H1 (cell line): ENCODE data around the gene CNOT2. TPM values are rescaled to one million over a fixed set of nuclear protein-coding genes. Genes with fewer than 3 reads are reported as not detected.

ENCODE experiments used
- CTCF ChIA-PET: fragments of 300-600 bp; sonication (Branson Sonifier 250); formaldehyde crosslinking; loops from one replicate; lab custom pipeline; 2021; ENCODE audit not compliant: partially characterized antibody; lab: Charles Lee
- POLR2A ChIA-PET: fragments of 300-600 bp; sonication (Branson Sonifier 250); formaldehyde crosslinking; loops from one replicate; lab custom pipeline; 2021; ENCODE audit warnings: inconsistent platforms; ENCODE audit not compliant: partially characterized antibody; lab: Charles Lee
- DNase-seq, 2 experiments: peaks; one replicate each; pipeline versions ENCODE4 v3.0.0 to v3.0.0-alpha.2; 2010 to 2022; ENCODE audit warnings: low spot score in 2 of 2, low read depth in 1 of 2, mixed read lengths in 1 of 2
- FAIRE-seq: peaks from 2 replicates; lab custom pipeline; 2011; peaks lifted over from hg19 to GRCh38; lab: Jason Lieb, UNC
- H2AFZ ChIP-seq: 2 replicates; pipeline ENCODE4 v1.8.1; 2012; ENCODE audit warnings: low read length, inconsistent platforms
- H2AK5ac ChIP-seq: 2 replicates; pipeline ENCODE4 v1.6.1; 2013; ENCODE audit warnings: low read depth, low read length
- H2BK120ac ChIP-seq: replicated peaks from 2 replicates; pipeline ENCODE3; 2013; ENCODE audit warnings: low read depth, low read length, inconsistent platforms
- H2BK12ac ChIP-seq: 2 replicates; pipeline ENCODE4 v1.6.1; 2013; ENCODE audit warnings: low read depth, low read length
- H2BK15ac ChIP-seq: 2 replicates; pipeline ENCODE4 v1.6.1; 2013; ENCODE audit warnings: low read length
- H2BK20ac ChIP-seq: 2 replicates; pipeline ENCODE4 v1.6.1; 2013; ENCODE audit warnings: low read length
- H2BK5ac ChIP-seq: 2 replicates; pipeline ENCODE4 v1.6.1; 2013; ENCODE audit warnings: low read depth, low read length
- H3K14ac ChIP-seq: 2 replicates; pipeline ENCODE4 v1.6.1; 2013; ENCODE audit warnings: inconsistent platforms; ENCODE audit not compliant: insufficient read length
- H3K18ac ChIP-seq: 2 replicates; pipeline ENCODE4 v1.6.1; 2013; ENCODE audit warnings: low read length; ENCODE audit errors: extremely low read depth
- H3K23ac ChIP-seq: 2 replicates; pipeline ENCODE4 v1.6.1; 2013; ENCODE audit warnings: inconsistent platforms; ENCODE audit not compliant: insufficient read length
- H3K23me2 ChIP-seq: 2 replicates; pipeline ENCODE4 v1.6.1; 2013; ENCODE audit warnings: low read depth, low read length
- H3K27ac ChIP-seq: 2 replicates; pipeline ENCODE4 v1.6.1; 2011; ENCODE audit warnings: low read depth, low read length, inconsistent platforms
- H3K27me3 ChIP-seq, 4 experiments: replicated peaks in 1 of 4; 1 replicate in 1 of 4; 2 replicates in 3 of 4; pipeline versions ENCODE4 v1.6.1 to v1.8.1; 2011 to 2013; ENCODE audit warnings: low read length in 3 of 4, mild to moderate bottlenecking in 3 of 4, inconsistent platforms in 2 of 4, mixed read lengths in 2 of 4, moderate library complexity in 1 of 4; ENCODE audit not compliant: control insufficient read depth in 3 of 4, insufficient read depth in 3 of 4; ENCODE audit errors: extremely low read depth in 1 of 4
- H3K36me3 ChIP-seq, 4 experiments: 2 replicates each; pipeline versions ENCODE4 v1.6.1 to v1.8.1; 2011 to 2013; ENCODE audit warnings: mild to moderate bottlenecking in 4 of 4, low read length in 3 of 4, moderate library complexity in 2 of 4, control low read depth in 1 of 4, inconsistent platforms in 1 of 4; ENCODE audit not compliant: insufficient read depth in 4 of 4, control insufficient read depth in 2 of 4
- H3K4ac ChIP-seq: replicated peaks from 2 replicates; pipeline ENCODE3; 2013; ENCODE audit warnings: low read length, low read depth, mixed read lengths, inconsistent platforms; ENCODE audit not compliant: insufficient read length
- H3K4me1 ChIP-seq, 4 experiments: replicated peaks in 1 of 4; 1 replicate in 1 of 4; 2 replicates in 3 of 4; pipeline versions ENCODE4 v1.6.1 to v1.8.1; 2011 to 2013; ENCODE audit warnings: low read length in 3 of 4, inconsistent platforms in 2 of 4, mixed read lengths in 1 of 4; ENCODE audit not compliant: insufficient read depth in 4 of 4, control insufficient read depth in 3 of 4
- H3K4me2 ChIP-seq, 2 experiments: 2 replicates each; pipeline versions ENCODE4 v1.6.1 to v1.8.1; 2011 to 2013; ENCODE audit warnings: low read depth in 2 of 2, low read length in 2 of 2, control low read depth in 1 of 2, inconsistent platforms in 1 of 2, mild to moderate bottlenecking in 1 of 2; ENCODE audit not compliant: insufficient read depth in 1 of 2
- H3K4me3 ChIP-seq, 4 experiments: fragments of 200-600, 300-600 bp in 1 of 4; sonication (generic), shearing (Covaris generic), sonication (Bioruptor Twin) in 1 of 4; 2 replicates each; pipeline versions ENCODE4 v1.5.1 to v1.8.1; 2011 to 2016; ENCODE audit warnings: low read length in 4 of 4, low read depth in 3 of 4, control low read depth in 2 of 4, inconsistent platforms in 2 of 4, mild to moderate bottlenecking in 2 of 4, mixed read lengths in 1 of 4, moderate library complexity in 1 of 4; ENCODE audit not compliant: insufficient read depth in 2 of 4; ENCODE audit errors: extremely low read depth in 1 of 4
- H3K56ac ChIP-seq: replicated peaks from 2 replicates; pipeline ENCODE3; 2013; ENCODE audit warnings: low read depth, mild to moderate bottlenecking, mixed read lengths, low read length, inconsistent platforms; ENCODE audit not compliant: insufficient read length
- H3K79me1 ChIP-seq: 2 replicates; pipeline ENCODE4 v1.6.1; 2013; ENCODE audit warnings: low read depth, low read length, control low read depth
- H3K79me2 ChIP-seq, 2 experiments: 2 replicates each; pipeline versions ENCODE4 v1.6.1 to v1.8.1; 2012 to 2013; ENCODE audit warnings: low read length in 2 of 2, mild to moderate bottlenecking in 2 of 2, inconsistent platforms in 1 of 2; ENCODE audit not compliant: insufficient read depth in 2 of 2, control insufficient read depth in 1 of 2
- H3K9ac ChIP-seq, 4 experiments: replicated peaks in 1 of 4; 1 replicate in 1 of 4; 2 replicates in 3 of 4; pipeline versions ENCODE4 v1.6.1 to v1.8.1; 2011 to 2013; ENCODE audit warnings: low read depth in 3 of 4, low read length in 3 of 4, control low read depth in 2 of 4, mild to moderate bottlenecking in 2 of 4, moderate library complexity in 2 of 4, inconsistent platforms in 1 of 4; ENCODE audit errors: extremely low read depth in 1 of 4
- H3K9me3 ChIP-seq, 2 experiments: 2 replicates each; pipeline versions ENCODE4 v1.6.1 to v1.8.1; 2012 to 2013; ENCODE audit warnings: mild to moderate bottlenecking in 2 of 2, moderate library complexity in 2 of 2, control low read depth in 1 of 2, inconsistent platforms in 1 of 2, low read depth in 1 of 2, low read length in 1 of 2, mixed read lengths in 1 of 2; ENCODE audit not compliant: insufficient read depth in 2 of 2
- H4K20me1 ChIP-seq, 2 experiments: replicated peaks in 1 of 2; 2 replicates each; pipeline versions ENCODE3 to v1.8.1; 2011 to 2013; ENCODE audit warnings: inconsistent platforms in 2 of 2, low read length in 2 of 2, mild to moderate bottlenecking in 1 of 2; ENCODE audit not compliant: insufficient read depth in 2 of 2, control insufficient read depth in 1 of 2
- H4K5ac ChIP-seq: 2 replicates; pipeline ENCODE4 v1.6.1; 2013; ENCODE audit warnings: low read length, low read depth, mixed read lengths, inconsistent platforms; ENCODE audit not compliant: insufficient read length
- H4K8ac ChIP-seq: 2 replicates; pipeline ENCODE4 v1.8.0; 2013; ENCODE audit warnings: mild to moderate bottlenecking, moderate library complexity, low read length, inconsistent platforms; ENCODE audit not compliant: insufficient read depth; ENCODE audit errors: extremely low read depth
- H4K91ac ChIP-seq: replicated peaks from 2 replicates; pipeline ENCODE3; 2013; ENCODE audit warnings: low read length, mixed read lengths, inconsistent platforms; ENCODE audit not compliant: insufficient read length
- CBX8 ChIP-seq: fragments of 300-800, 300-1000 bp; sonication (generic); IDR thresholded peaks from 2 replicates; pipeline ENCODE4 v1.7.1; 2016; ENCODE audit warnings: low read depth, low read length, borderline replicate concordance
- EZH2 ChIP-seq: fragments of 200-600 bp; sonication (generic); IDR thresholded peaks from 2 replicates; pipeline ENCODE4 v1.7.1; 2012; ENCODE audit warnings: low read depth, mild to moderate bottlenecking, moderate library complexity, low read length, inconsistent platforms; ENCODE audit not compliant: severe bottlenecking
- RBBP5 ChIP-seq: IDR thresholded peaks from 2 replicates; pipeline ENCODE4 v1.7.1; 2012; ENCODE audit warnings: low read depth, mild to moderate bottlenecking, inconsistent platforms, low read length, moderate library complexity, borderline replicate concordance
- SP2 ChIP-seq: IDR thresholded peaks from 2 replicates; pipeline ENCODE4 v1.6.1; 2012; ENCODE audit warnings: mild to moderate bottlenecking, low read length, inconsistent platforms
- SRF ChIP-seq: IDR thresholded peaks from 2 replicates; pipeline ENCODE4 v1.6.1; 2011; ENCODE audit warnings: mild to moderate bottlenecking, low read depth, low read length, moderate library complexity
- WGBS, 2 experiments: shearing (Covaris generic) in 1 of 2; methylation state at CpG; one replicate each; pipeline versions ENCODE4 v1.1.6 to v1.1.7; 2013 to 2015; ENCODE audit warnings: low lambda C conversion rate in 2 of 2, mixed read lengths in 2 of 2, inconsistent platforms in 1 of 2, low coverage in 1 of 2, missing lambda C conversion rate in 1 of 2; ENCODE audit not compliant: insufficient replicate concordance in 2 of 2, insufficient coverage in 1 of 2, insufficient read length in 1 of 2; ENCODE audit errors: extremely low coverage in 1 of 2, missing lambda C conversion rate in 1 of 2; 5-methylcytosine and 5-hydroxymethylcytosine counted together
- polyA plus RNA-seq, 7 experiments: library from polyadenylated mRNA; depleted of rRNA in 3 of 7; stranded (reverse) in 5 of 7; unstranded in 2 of 7; fragments of >200 nt in 5 of 7; fragments of 200-250 nt in 2 of 7; gene quantifications; 1 replicate in 5 of 7; 2 replicates in 1 of 7; 4 replicates in 1 of 7; pipeline versions ENCODE4 v1.2.1 to v1.2.3, GENCODE V29; 2011 to 2013; ENCODE audit warnings: missing spikeins in 2 of 7, mixed read lengths in 2 of 7
- total RNA-seq: library from RNA; stranded (reverse); fragmentation: NEBNext Ultra II Directional; extraction: Animal tissue kit (Norgen Biotek cat#: 25700); gene quantifications from 2 replicates; pipeline ENCODE4 v1.2.1, GENCODE V29; 2021

CNOT2 gene
- total and polyA plus RNA-seq, 2 of the 8 experiments (the other 6 are each of a cell fraction or from before 2014, with no cell fraction given): 61.2 to 64.8 TPM

DNA sequence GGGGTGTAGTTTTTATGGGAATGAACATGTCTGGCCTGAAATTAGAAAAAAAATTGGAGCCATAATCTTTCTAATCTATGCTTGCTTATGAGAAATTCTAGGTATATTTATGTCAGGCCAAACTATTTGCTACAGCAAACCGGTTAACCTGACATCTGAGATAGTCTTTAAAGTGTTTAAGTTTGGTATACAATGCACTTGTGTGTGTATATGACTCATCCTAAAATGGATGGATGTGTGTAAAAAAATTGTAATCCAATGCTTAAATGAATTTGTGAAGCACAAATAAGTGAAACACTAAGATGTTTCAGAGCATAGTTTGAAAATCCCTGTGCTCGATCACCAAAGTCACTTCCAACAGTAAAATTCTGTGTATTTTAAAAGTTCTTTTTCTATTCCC lies 6.7 kb downstream of the CNOT2 start:
- H3K9me3 ChIP-seq: no peaks in the 10 kb centered on the region
- H4K8ac ChIP-seq: no peak overlapping the region
- no peaks in the 10 kb centered on the region for H3K27me3 ChIP-seq
- TF ChIP-seq SRF (no peak), CBX8 (no peak), RBBP5 (no peak), SP2 (no peak), EZH2 (no peak)
- peaks cover 0 to 3% (median 0%) of the 10 kb centered on the region in 4 experiments; a peak in 1 of 8 replicates for H3K36me3 ChIP-seq
- no peak overlapping the region for H2BK5ac ChIP-seq
- H4K20me1 ChIP-seq: peaks cover 1 to 13% of the 10 kb centered on the region in 2 experiments
- H3K79me2 ChIP-seq: peaks cover 19 to 98% of the 10 kb centered on the region in 2 experiments
- no peak overlapping the region for H3K4me2 ChIP-seq
- H2BK15ac ChIP-seq: no peak overlapping the region
- 90% methylated on average over 2 of the region's 2 CpGs; no CpG with 5 or more reads in 1 of the 2 experiments for WGBS, 2 experiments
- DNase-seq: no peak
- H3K18ac ChIP-seq: no peak overlapping the region
- no peak overlapping the region for H4K5ac ChIP-seq
- H3K23me2 ChIP-seq: no peaks in the 10 kb centered on the region
- no peak overlapping the region for H3K4me3 ChIP-seq
- no peak overlapping the region for H4K91ac ChIP-seq
- no peak overlapping the region for H2BK20ac ChIP-seq
- H3K56ac ChIP-seq: no peak overlapping the region
- no peak overlapping the region for H2AFZ ChIP-seq
- H3K4me1 ChIP-seq: peaks cover 0 to 11% (median 0%) of the 10 kb centered on the region in 4 experiments; a peak in 1 of 7 replicates
- no peak overlapping the region for H2BK120ac ChIP-seq
- H3K4ac ChIP-seq: no peak overlapping the region
- FAIRE-seq: no peak
- H3K27ac ChIP-seq: no peak overlapping the region
- no peak overlapping the region for H3K9ac ChIP-seq
- no peak overlapping the region for H2AK5ac ChIP-seq
- no peak overlapping the region for H3K14ac ChIP-seq
- ChIA-PET CTCF (no interaction called here), POLR2A (no interaction called here)
- H2BK12ac ChIP-seq: no peak overlapping the region
- no peaks in the 10 kb centered on the region; the same call in 1 of the 2 replicates for H3K79me1 ChIP-seq
- no peak overlapping the region for H3K23ac ChIP-seq
